AG04449 (cell line): Measurements from ENCODE around the gene NTRK3.
"Not testable (repeated sequence)": the region's sequence is repeated elsewhere in the genome, so short reads cannot be mapped to it uniquely, and the experiment has no call there.

Source experiments
- CTCF ChIA-PET: fragments of 350-600 bp; formaldehyde crosslinking; extraction: SDS; loops from one replicate; lab custom pipeline; 2021; ENCODE audit warnings: antibody characterized with exemption; lab: Yijun Ruan, JAX
- POLR2A ChIA-PET: fragments of 400-600, 350-600 bp; formaldehyde crosslinking; extraction: SDS; loops from one replicate; lab custom pipeline; 2020; ENCODE audit warnings: antibody characterized with exemption, inconsistent platforms; lab: Yijun Ruan, JAX
- DNase-seq: peaks from one replicate; pipeline ENCODE4 v3.0.0-alpha.2; 2010; ENCODE audit warnings: low read depth, low spot score
- H3K4me3 ChIP-seq: 2 replicates; pipeline ENCODE4 v1.5.1; 2011; ENCODE audit warnings: low read depth, mild to moderate bottlenecking, control low read depth, low read length
- TF ChIP-seq, protein P1 (sequence below): IDR thresholded peaks from one replicate; pipeline ENCODE4 v1.5.1; 2011; ENCODE audit warnings: mild to moderate bottlenecking, moderate library complexity, low read length, control low read depth, inconsistent platforms; ENCODE audit not compliant: insufficient read depth; ENCODE audit errors: missing control alignments

The NTRK3 gene

DNA sequence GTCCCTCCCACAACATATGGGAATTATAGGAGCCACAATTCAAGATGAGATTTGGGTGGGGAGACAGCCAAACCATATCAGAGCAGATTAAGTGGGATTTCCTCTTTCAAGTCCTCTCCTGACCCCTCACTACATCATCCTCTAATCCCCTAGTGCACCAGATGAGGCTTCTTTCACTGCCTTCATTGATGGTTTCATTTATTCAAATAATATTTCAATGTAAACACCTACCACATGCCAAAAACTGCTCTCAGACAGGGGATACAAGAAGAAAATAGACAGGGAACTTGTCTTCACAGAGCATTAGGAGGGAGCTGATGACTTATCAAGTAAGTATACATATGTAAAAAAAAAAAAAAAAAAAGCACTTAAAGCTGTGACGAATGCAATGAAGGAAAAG lies 180.2 kb downstream of the NTRK3 start:
- DNase-seq = no peak
- ChIA-PET CTCF (no interaction called here), POLR2A (no interaction called here)
- H3K4me3 ChIP-seq = no peak overlapping the region
- TF ChIP-seq, protein P1, sequence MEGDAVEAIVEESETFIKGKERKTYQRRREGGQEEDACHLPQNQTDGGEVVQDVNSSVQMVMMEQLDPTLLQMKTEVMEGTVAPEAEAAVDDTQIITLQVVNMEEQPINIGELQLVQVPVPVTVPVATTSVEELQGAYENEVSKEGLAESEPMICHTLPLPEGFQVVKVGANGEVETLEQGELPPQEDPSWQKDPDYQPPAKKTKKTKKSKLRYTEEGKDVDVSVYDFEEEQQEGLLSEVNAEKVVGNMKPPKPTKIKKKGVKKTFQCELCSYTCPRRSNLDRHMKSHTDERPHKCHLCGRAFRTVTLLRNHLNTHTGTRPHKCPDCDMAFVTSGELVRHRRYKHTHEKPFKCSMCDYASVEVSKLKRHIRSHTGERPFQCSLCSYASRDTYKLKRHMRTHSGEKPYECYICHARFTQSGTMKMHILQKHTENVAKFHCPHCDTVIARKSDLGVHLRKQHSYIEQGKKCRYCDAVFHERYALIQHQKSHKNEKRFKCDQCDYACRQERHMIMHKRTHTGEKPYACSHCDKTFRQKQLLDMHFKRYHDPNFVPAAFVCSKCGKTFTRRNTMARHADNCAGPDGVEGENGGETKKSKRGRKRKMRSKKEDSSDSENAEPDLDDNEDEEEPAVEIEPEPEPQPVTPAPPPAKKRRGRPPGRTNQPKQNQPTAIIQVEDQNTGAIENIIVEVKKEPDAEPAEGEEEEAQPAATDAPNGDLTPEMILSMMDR = no peak

DNA sequence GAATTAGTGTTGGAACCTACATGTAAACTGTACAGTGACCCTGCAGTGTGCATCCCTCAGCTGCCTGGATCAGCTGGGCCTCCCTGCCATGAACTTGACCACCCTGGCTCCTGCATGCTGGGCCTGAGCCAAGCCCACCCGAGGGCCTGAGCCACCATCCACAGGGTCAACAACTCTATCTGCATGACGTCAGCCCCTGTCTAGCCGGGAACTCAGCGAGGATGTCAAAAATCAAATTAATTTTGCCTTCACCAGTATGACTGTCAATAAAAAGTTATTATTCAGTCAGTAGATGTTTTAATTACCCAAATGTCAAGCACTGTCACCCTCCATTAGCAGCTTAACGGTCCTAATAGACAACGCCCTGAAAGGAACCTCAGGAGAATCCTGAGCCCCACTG lies 181.4 kb downstream of the NTRK3 start:
- TF ChIP-seq, protein P1 = no peak
- H3K4me3 ChIP-seq = no peak overlapping the region
- no peak for DNase-seq
- POLR2A ChIA-PET = no interaction called here
- CTCF ChIA-PET = no interaction called here

DNA sequence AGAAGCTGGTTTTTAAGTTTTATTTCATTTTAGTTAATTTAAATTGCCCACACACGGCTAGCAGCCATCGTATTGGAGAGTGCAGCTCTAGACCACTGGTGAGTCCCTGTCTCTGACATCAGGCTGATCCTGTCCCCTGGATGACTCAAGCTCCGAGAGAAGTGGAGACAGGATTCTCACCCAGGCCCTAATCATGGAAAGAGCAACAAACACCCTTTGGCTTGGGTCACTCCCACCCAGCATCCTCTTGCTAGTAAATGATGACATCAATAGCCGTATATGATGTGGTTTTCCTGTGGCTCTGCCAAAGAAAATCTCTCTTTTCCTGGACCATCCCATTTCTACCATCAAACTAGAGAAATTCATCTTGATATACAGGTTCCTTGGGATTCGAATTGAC lies 182.2 kb downstream of the NTRK3 start:
- TF ChIP-seq, protein P1 = no peak
- CTCF ChIA-PET = no interaction called here
- POLR2A ChIA-PET = no interaction called here
- H3K4me3 ChIP-seq = no peak overlapping the region
- no peak for DNase-seq

DNA sequence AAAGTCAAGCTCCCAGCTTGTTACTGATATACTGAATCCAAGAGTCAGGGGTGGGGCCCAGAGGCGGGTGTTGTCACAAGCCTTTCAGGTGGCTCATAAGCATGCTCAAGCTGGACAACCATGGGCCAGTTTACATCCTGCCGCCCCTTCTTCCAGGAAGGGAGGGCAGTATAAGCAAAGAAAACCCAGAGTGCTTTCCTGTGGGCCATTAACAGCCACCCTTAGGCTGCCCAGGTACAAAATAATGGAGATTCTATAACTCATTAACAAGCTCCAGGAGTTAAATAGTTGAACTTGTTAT lies 183.2 kb downstream of the NTRK3 start:
- TF ChIP-seq, protein P1 = no peak
- ChIA-PET CTCF (no interaction called here), POLR2A (no interaction called here)
- no peak for DNase-seq
- H3K4me3 ChIP-seq = no peak overlapping the region

DNA sequence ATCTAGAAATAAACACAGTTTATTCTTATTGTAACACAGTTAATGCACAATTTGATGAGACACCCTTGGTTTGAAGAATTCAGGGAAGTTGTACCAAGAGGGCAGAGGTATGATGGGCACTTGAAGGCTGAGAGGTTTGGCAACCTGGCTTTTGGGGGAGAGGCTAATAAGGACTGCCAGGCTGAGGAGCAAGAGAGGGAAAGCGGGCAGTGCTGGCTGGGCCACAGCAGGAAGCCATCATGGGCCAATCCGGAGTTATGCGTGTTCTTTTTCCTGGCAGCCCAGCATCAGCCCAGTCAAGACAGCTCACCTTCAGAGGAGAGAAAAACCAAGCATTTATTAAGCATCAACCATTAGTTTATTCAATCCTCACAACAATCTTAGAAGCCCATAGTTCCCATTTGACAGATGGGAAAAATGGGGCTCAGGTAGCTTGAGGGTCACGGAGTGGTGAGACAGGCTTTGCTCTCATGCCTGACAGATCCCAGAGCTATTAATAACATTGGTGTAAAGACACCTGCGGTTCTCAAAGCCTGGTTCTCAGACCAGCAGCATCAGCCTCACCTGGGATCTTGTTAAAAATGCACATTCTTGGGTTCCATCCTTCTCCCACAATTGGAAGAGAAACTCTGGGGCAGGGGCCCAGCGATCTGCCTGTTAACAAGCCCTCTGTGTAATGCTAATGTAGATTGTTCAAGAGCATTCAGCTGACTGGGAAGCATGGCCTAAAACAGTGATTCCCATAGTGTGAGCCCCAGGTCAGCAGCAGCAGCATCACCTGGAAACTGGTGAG lies 183.7 kb downstream of the NTRK3 start:
- TF ChIP-seq, protein P1 = no peak
- ChIA-PET CTCF (no interaction called here), POLR2A (no interaction called here)
- no peak overlapping the region for H3K4me3 ChIP-seq
- no peak for DNase-seq

DNA sequence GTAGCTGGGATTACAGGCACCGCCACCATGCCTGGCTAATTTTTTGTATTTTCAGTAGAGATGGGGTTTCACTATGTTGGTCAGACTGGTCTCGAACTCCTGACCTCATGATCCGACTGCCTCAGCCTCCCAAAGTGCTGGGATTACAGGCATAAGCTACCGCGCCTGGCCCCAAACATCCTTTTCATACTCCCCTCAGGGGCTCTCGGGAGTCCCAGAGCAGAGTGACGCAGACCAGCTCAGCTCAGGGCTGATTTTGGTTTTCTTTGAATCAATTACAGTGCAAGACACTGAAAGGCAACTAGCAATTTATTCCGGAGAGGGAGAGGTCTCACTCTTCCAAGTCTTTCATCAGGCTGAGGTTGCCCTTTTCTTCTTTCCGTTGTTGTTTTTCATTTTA lies 184.4 kb downstream of the NTRK3 start:
- H3K4me3 ChIP-seq, CTCF ChIA-PET, POLR2A ChIA-PET, DNase-seq: not testable (repeated sequence)

DNA sequence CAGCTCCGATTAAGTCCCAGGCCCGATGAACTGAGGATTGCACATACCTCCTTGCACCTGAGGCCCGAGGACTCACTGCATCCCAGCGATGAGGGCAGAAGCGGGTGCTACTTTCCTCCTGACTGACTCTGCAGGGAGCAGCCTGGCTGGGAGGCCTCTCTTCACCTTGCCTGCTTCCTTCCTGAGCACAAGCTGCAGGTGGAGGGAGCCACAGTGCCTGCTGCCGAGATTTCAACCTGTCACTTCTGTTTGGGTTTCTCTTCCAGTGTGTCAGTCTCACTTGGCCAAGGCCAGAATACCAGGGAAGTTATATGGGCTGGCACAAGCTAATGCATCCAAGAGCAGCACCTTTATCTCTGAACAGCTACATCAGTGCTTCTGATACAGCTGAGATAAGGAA lies 185.4 kb downstream of the NTRK3 start:
- TF ChIP-seq, protein P1 = no peak
- POLR2A ChIA-PET = no interaction called here
- CTCF ChIA-PET = no interaction called here
- no peak overlapping the region for H3K4me3 ChIP-seq
- no peak for DNase-seq
